GM18507 (cell line): ENCODE data around the gene ATXN7L3B.
"Not testable (repeated sequence)": the region's sequence is repeated elsewhere in the genome, so short reads cannot be mapped to it uniquely, and the experiment has no call there.

Source experiments
- DNase-seq: peaks from one replicate; pipeline ENCODE4 v3.0.0; 2011; ENCODE audit warnings: low read depth; ENCODE audit not compliant: insufficient read length; ENCODE audit errors: extremely low spot score
- FAIRE-seq: peaks from 2 replicates; lab custom pipeline; 2011; peaks lifted over from hg19 to GRCh38; lab: Jason Lieb, UNC

The ATXN7L3B gene, protein sequence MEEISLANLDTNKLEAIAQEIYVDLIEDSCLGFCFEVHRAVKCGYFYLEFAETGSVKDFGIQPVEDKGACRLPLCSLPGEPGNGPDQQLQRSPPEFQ

DNA sequence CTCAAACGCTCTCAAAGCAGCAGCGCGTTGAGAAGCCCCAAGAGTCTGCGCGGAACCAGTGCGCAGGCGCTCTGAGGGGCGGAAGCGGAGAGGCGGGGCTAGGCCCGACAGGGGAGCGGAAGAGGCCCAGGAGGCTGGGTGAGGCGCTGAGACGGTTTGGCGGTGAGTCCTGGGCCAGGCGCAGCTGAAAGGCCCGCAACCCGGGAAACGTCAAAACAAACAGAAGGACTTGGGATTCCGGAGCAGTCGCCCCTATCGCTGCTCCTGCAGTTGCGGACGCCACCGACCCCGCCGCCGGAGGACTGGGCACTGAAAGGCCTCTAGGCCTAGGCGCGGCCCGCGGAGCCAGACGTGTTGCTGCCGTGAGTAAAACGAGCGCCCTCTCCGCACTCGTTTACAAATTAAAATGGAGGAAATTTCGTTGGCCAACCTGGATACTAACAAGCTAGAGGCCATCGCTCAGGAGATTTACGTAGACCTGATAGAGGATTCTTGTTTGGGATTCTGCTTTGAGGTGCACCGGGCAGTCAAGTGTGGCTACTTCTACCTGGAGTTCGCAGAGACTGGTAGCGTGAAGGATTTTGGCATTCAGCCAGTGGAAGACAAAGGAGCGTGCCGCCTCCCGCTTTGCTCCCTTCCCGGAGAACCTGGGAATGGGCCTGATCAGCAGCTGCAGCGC lies at the start of gene ATXN7L3B:
Gene ATXN7L3B, plus strand, starts transcription at position 129 of the 679 bp plus-strand sequence. Its CDS starts 278 bp downstream, at position 407.
- FAIRE-seq (peak; percentile 92), DNase-seq (peak; percentile 92)

DNA sequence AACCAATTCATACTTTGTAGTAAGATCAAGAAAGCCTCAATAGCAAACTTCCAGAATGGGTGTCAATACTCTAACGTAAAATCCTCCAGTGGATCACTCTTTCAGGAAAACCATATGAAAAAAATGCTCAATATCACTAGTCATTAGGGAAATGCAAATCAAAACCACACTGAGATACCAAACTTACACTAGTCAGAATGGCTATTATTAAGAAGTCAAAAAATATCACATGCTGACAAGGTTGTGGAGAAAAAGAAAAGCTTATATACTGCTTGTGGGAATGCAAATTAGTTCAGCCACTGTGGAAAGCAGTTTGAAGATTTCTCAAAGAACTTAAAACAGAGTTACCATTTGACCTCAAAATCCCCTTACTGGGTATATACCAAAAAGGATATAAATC lies 49.5 kb upstream of the ATXN7L3B start:
- no peak for DNase-seq
- peak; percentile 73 for FAIRE-seq

- no peak for DNase-seq
- peak; percentile 61 for FAIRE-seq
Observed at GRCh38 chr12:74489543-74489942, 48.1 kb upstream of the ATXN7L3B start.

GRCh38 chr12:74490390-74491064 lies 47.1 kb upstream of the ATXN7L3B start:
- FAIRE-seq (peak; percentile 88), DNase-seq (no peak)

GRCh38 chr12:74491374-74491773 lies 46.3 kb upstream of the ATXN7L3B start:
- no peak for FAIRE-seq
- no peak for DNase-seq

- DNase-seq = no peak
- no peak for FAIRE-seq
Observed at GRCh38 chr12:74499192-74499591, 38.4 kb upstream of the ATXN7L3B start.

DNA sequence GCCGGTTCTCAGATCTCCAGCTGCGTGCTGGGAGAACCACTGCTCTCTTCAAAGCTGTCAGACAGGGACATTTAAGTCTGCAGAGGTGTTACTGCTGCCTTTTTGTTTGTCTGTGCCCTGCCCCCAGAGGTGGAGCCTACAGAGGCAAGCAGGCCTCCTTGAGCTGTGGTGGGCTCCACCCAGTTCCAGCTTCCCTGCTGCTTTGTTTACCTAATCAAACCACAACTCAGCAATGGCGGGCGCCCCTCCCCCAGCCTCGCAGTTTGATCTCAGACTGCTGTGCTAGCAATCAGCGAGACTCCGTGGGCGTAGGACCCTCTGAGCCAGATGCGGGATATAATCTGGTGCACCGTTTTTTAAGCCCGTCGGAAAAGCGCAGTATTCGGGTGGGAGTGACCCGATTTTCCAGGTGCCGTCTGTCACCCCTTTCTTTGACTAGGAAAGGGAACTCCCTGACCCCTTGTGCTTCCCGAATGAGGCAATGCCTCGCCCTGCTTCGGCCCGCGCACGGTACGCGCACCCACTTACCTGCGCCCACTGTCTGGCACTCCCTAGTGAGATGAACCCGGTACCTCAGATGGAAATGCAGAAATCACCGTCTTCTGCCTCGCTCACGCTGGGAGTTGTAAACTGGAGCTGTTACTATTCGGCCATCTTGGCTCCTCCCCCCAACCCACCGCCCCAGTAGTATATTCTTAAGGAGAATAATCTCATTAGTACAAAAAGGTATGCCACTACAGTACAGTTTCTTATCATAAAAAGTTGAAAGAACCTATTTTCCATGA lies 28.6 kb upstream of the ATXN7L3B start:
- DNase-seq = not testable (repeated sequence)

GRCh38 chr12:74509886-74510285 lies 27.7 kb upstream of the ATXN7L3B start:
- FAIRE-seq = no peak

More for the DNA sequence above, 28.6 kb upstream of the ATXN7L3B start:
- FAIRE-seq = not testable (repeated sequence)

GRCh38 chr12:74514098-74514872 lies 23.4 kb upstream of the ATXN7L3B start:
- FAIRE-seq (no peak), DNase-seq (no peak)

More at GRCh38 chr12:74509886-74510285, 27.7 kb upstream of the ATXN7L3B start:
- DNase-seq = no peak

DNA sequence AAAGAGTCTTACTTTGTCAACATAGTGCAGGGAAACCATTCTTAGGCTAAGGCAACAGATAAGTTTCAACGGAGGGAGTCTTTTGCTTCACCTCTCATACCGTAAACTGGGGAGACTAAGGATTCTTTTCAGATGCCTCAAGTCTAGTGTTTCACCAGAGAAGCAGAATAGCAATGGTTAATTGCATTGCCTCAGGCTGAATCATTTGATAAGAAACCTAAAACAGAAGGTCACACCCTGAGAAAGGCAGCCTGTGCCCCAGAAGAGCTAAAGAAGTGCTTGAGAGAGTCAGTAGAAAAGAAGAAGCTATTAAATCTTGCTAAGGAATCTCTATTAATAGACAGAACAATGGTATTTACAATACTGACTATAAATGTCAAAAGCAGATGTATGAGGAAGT lies 21.8 kb upstream of the ATXN7L3B start:
- FAIRE-seq (no peak), DNase-seq (no peak)

GRCh38 chr12:74526535-74526934 lies 11.1 kb upstream of the ATXN7L3B start:
- FAIRE-seq (no peak), DNase-seq (no peak)

GRCh38 chr12:74527491-74527890 lies 10.1 kb upstream of the ATXN7L3B start:
- no peak for FAIRE-seq
- DNase-seq = no peak

GRCh38 chr12:74530676-74531075 lies 7.0 kb upstream of the ATXN7L3B start:
- no peak for FAIRE-seq
- DNase-seq = no peak

- no peak for DNase-seq
- peak; percentile 59 for FAIRE-seq
Observed at GRCh38 chr12:74535536-74535935, 2.1 kb upstream of the ATXN7L3B start.

DNA sequence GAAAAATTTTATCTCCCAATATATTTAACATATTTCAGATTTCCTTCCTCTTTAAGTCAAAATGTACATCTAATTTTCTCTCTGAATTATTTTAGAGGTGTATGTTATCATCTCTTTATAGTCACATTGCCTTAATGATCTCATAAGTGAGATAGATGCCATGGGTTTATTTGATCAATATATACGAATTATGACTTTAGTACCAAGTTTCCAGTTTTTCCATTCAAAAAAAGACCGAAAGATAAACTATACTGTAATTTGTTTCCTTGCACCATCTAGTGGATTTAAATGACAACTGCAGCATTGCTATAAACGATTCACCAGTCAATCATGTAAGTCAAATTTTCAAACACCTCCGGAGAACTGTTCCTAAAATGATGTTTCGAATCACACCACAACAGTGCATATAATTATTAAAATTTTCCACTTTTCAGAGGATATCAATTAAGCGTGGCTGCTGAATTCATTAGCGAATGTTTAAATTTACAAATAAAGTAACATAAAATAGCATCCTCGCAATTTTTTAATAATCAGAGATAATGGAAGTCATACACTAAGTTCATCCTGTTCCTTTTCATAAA lies 419 bp upstream of the ATXN7L3B start:
- peak; percentile 35 for DNase-seq
- FAIRE-seq = no peak

DNA sequence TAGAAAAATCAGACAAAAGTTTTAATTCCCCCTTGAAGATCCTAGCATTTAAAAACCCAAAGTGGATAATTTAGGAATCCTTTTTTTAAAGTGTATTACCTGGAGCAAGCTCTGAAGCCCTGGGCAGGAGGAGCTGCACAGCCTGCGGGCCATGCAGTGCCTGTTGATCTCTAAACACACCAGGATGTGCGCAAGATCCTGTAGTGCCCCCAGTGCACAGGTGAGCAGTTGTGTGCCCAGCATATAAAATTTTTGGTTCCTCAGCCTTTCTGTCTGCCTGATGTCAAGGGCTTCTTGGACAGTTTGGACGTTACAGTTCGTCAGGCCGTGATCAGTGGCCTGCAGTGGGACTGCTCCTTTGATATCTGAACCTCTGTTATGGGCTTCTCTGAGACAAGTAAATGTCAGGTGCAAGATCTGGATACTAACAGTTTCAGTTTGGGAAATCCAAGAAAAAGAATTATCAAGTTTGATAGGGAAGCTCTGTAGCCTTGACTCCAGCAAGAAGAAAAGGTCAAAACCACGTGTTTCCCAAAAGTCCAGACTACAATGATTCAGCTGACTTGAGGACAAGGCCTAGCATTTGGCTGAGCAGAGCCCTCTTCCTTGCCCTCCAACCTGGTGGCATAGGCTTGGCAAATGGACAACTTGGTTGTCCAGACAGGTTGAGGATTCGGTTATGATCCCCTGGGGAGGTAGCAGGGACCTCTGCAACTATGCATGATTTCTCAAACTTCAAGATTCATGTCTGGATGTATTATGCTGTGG lies 1.0 kb downstream of the ATXN7L3B start:
- FAIRE-seq (no peak), DNase-seq (no peak)

DNA sequence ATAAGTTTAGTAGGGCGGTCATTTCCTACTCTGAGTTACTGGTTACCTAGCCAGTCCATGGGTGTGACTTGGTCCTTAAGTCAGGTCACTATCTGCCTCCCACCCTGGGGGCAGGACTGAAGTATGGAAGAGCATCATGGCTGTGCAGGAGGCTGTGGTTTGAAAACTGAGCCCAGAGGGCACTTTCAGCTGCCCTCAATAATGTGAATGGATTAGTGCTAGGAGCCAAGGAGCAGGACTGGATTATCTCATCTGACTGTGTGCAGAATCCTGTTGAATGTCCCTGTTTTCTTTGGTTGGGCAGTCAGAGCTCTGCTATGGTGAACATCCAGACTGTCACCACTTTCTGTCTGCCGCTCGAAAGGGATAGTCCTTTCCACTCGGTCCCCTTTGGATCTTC lies 1.6 kb downstream of the ATXN7L3B start:
- DNase-seq = no peak
- no peak for FAIRE-seq

GRCh38 chr12:74539765-74540526 lies 2.3 kb downstream of the ATXN7L3B start:
- DNase-seq = no peak
- no peak for FAIRE-seq
